Measurements from ENCODE around the gene TACC2. TPM values are rescaled to one million over a fixed set of nuclear protein-coding genes. Genes with fewer than 3 reads are reported as not detected.
A peak's percentile ranks its signal among the peaks of the same experiment; 100 is the strongest.

The TACC2 gene
- total RNA-seq, 4 donors from 2014 or later = 31.0 to 52.5 (median 42.2) TPM

- Histone ChIP-seq H3K27me3 (no peaks in the 10 kb centered on the region), H3K36me3 (peaks cover 0 to 4% (median 0%) of the 10 kb centered on the region in 3 donors), H3K9me3 (peaks cover 0 to 25% (median 8%) of the 10 kb centered on the region in 4 donors), H3K4me1 (peaks cover 0 to 4% (median 0%) of the 10 kb centered on the region in 4 donors), H3K27ac (no peak overlapping the region), H3K4me3 (no peak overlapping the region)
- DNase-seq (ENCODE audit: low spot score in 2 of 2) = no peak
- TF ChIP-seq POLR2A (IDR thresholded peaks at IDR 0.05) (no peak), CTCF (IDR thresholded peaks at IDR 0.05) (no peak), EP300 (IDR thresholded peaks at IDR 0.05) (no peak)
- WGBS, 2 donors = 47 to 63% methylated on average over 1 of the region's 1 CpG
Observed at GRCh38 chr10:122264436-122264835, 275.5 kb downstream of the TACC2 start.

GRCh38 chr10:122264931-122265330 is 276.0 kb downstream of the TACC2 start:
- WGBS, 2 donors = 95 to 97% methylated on average over 8 of the region's 8 CpGs
- peaks cover 0 to 4% (median 0%) of the 10 kb centered on the region in 4 donors for H3K4me1 ChIP-seq
- TF ChIP-seq CTCF (IDR thresholded peaks at IDR 0.05) = no peak
- TF ChIP-seq POLR2A (IDR thresholded peaks at IDR 0.05) = no peak
- TF ChIP-seq EP300 (IDR thresholded peaks at IDR 0.05) = no peak

GRCh38 chr10:122265896-122266295 is 276.9 kb downstream of the TACC2 start:
- Histone ChIP-seq H3K27ac (no peak overlapping the region), H3K36me3 (peaks cover 0 to 9% (median 0%) of the 10 kb centered on the region in 3 donors), H3K27me3 (no peaks in the 10 kb centered on the region), H3K4me1 (peaks cover 0 to 4% (median 0%) of the 10 kb centered on the region in 4 donors), H3K4me3 (no peak overlapping the region), H3K9me3 (peaks cover 0 to 25% (median 8%) of the 10 kb centered on the region in 4 donors)
- WGBS, 2 donors = 71 to 81% methylated on average over 6 of the region's 6 CpGs
- DNase-seq (ENCODE audit: low spot score in 2 of 2) = no peak
- TF ChIP-seq EP300 (IDR thresholded peaks at IDR 0.05) = no peak
- no peak for TF ChIP-seq CTCF (IDR thresholded peaks at IDR 0.05)
- no peak for TF ChIP-seq POLR2A (IDR thresholded peaks at IDR 0.05)

More at GRCh38 chr10:122264931-122265330, 276.0 kb downstream of the TACC2 start:
- Histone ChIP-seq H3K9me3 (peaks cover 0 to 25% (median 8%) of the 10 kb centered on the region in 4 donors), H3K27ac (no peak overlapping the region), H3K4me3 (no peak overlapping the region), H3K36me3 (peaks cover 0 to 9% (median 0%) of the 10 kb centered on the region in 3 donors), H3K27me3 (no peaks in the 10 kb centered on the region)
- DNase-seq (ENCODE audit: low spot score in 2 of 2) = no peak

- 39 to 48% methylated on average over 13 to 14 of the region's 14 CpGs for WGBS, 2 donors
Observed at GRCh38 chr10:122267849-122268737, 279.1 kb downstream of the TACC2 start.

More at GRCh38 chr10:122267849-122268737, 279.1 kb downstream of the TACC2 start:
- no peak overlapping the region for H3K27ac ChIP-seq
- TF ChIP-seq CTCF (IDR thresholded peaks at IDR 0.05) (peak; percentile 70 to 95 (median 81)), EP300 (IDR thresholded peaks at IDR 0.05) (no peak), POLR2A (IDR thresholded peaks at IDR 0.05) (no peak)
- H3K9me3 ChIP-seq = peaks cover 0 to 7% (median 2%) of the 10 kb centered on the region in 4 donors
- no peak overlapping the region for H3K4me3 ChIP-seq
- DNase-seq (ENCODE audit: low spot score in 2 of 2) = no peak
- H3K27me3 ChIP-seq = no peaks in the 10 kb centered on the region
- peaks cover 0 to 4% (median 0%) of the 10 kb centered on the region in 4 donors for H3K4me1 ChIP-seq
- H3K36me3 ChIP-seq = peaks cover 0 to 9% (median 0%) of the 10 kb centered on the region in 3 donors

Measured in tibial nerve (tissue), 4 donors.